ENCODE results near the gene RAP2C. TPM values are rescaled to one million over a fixed set of nuclear protein-coding genes. Genes with fewer than 3 reads are reported as not detected.

Gene RAP2C
- total RNA-seq, 1 donor from 2014 or later: 28.0 TPM

GRCh38 chrX:132199941-132200340 is 19.3 kb downstream of the RAP2C start:
- Histone ChIP-seq H3K36me3 (ENCODE audit: control insufficient read depth, insufficient read depth, low read length) (no peaks in the 10 kb centered on the region), H3K4me3 (ENCODE audit: low read depth, low read length) (no peak overlapping the region), H3K27me3 (ENCODE audit: control insufficient read depth, insufficient read depth, low read length) (no peaks in the 10 kb centered on the region)
- no peak for TF ChIP-seq CTCF (IDR thresholded peaks at IDR 0.05; ENCODE audit: insufficient read depth, low read length, poor library complexity, severe bottlenecking)
- DNase-seq (ENCODE audit: low read depth): no peak

GRCh38 chrX:132193872-132194574 is 25.2 kb downstream of the RAP2C start:
- Histone ChIP-seq H3K27me3 (ENCODE audit: control insufficient read depth, insufficient read depth, low read length) (no peaks in the 10 kb centered on the region), H3K4me3 (ENCODE audit: low read depth, low read length) (no peak overlapping the region), H3K36me3 (ENCODE audit: control insufficient read depth, insufficient read depth, low read length) (no peaks in the 10 kb centered on the region)
- no peak for TF ChIP-seq CTCF (IDR thresholded peaks at IDR 0.05; ENCODE audit: insufficient read depth, low read length, poor library complexity, severe bottlenecking)
- DNase-seq (ENCODE audit: low read depth): no peak

GRCh38 chrX:132191938-132192337 is 27.3 kb downstream of the RAP2C start:
- no peaks in the 10 kb centered on the region for H3K36me3 ChIP-seq (ENCODE audit: control insufficient read depth, insufficient read depth, low read length)
- no peak overlapping the region for H3K4me3 ChIP-seq (ENCODE audit: low read depth, low read length)
- no peak for DNase-seq (ENCODE audit: low read depth)
- no peak for TF ChIP-seq CTCF (IDR thresholded peaks at IDR 0.05; ENCODE audit: insufficient read depth, low read length, poor library complexity, severe bottlenecking)
- H3K27me3 ChIP-seq (ENCODE audit: control insufficient read depth, insufficient read depth, low read length): no peaks in the 10 kb centered on the region

GRCh38 chrX:132188175-132188574 is 31.1 kb downstream of the RAP2C start:
- H3K27me3 ChIP-seq (ENCODE audit: control insufficient read depth, insufficient read depth, low read length): no peaks in the 10 kb centered on the region
- no peak for DNase-seq (ENCODE audit: low read depth)
- no peak overlapping the region for H3K4me3 ChIP-seq (ENCODE audit: low read depth, low read length)
- H3K36me3 ChIP-seq (ENCODE audit: control insufficient read depth, insufficient read depth, low read length): no peaks in the 10 kb centered on the region
- no peak for TF ChIP-seq CTCF (IDR thresholded peaks at IDR 0.05; ENCODE audit: insufficient read depth, low read length, poor library complexity, severe bottlenecking)

- no peak for DNase-seq (ENCODE audit: low read depth)
- TF ChIP-seq CTCF (IDR thresholded peaks at IDR 0.05; ENCODE audit: insufficient read depth, low read length, poor library complexity, severe bottlenecking): no peak
- Histone ChIP-seq H3K4me3 (ENCODE audit: low read depth, low read length) (no peak overlapping the region), H3K36me3 (ENCODE audit: control insufficient read depth, insufficient read depth, low read length) (no peaks in the 10 kb centered on the region), H3K27me3 (ENCODE audit: control insufficient read depth, insufficient read depth, low read length) (no peaks in the 10 kb centered on the region)
Measured at GRCh38 chrX:132187451-132187850, 31.8 kb downstream of the RAP2C start.

GRCh38 chrX:132184871-132185270 is 34.4 kb downstream of the RAP2C start:
- no peak for DNase-seq (ENCODE audit: low read depth)
- no peak for TF ChIP-seq CTCF (IDR thresholded peaks at IDR 0.05; ENCODE audit: insufficient read depth, low read length, poor library complexity, severe bottlenecking)
- no peaks in the 10 kb centered on the region for H3K36me3 ChIP-seq (ENCODE audit: control insufficient read depth, insufficient read depth, low read length)
- no peak overlapping the region for H3K4me3 ChIP-seq (ENCODE audit: low read depth, low read length)
- H3K27me3 ChIP-seq (ENCODE audit: control insufficient read depth, insufficient read depth, low read length): no peaks in the 10 kb centered on the region

Measured in kidney epithelial cell (primary cell).